ENCODE results near the gene LRRC39. TPM values are rescaled to one million over a fixed set of nuclear protein-coding genes. Genes with fewer than 3 reads are reported as not detected.

Gene LRRC39
- under 1 TPM in 2 of 4 donors, not detected in 2; 0.18 to 0.57 TPM for total RNA-seq

DNA sequence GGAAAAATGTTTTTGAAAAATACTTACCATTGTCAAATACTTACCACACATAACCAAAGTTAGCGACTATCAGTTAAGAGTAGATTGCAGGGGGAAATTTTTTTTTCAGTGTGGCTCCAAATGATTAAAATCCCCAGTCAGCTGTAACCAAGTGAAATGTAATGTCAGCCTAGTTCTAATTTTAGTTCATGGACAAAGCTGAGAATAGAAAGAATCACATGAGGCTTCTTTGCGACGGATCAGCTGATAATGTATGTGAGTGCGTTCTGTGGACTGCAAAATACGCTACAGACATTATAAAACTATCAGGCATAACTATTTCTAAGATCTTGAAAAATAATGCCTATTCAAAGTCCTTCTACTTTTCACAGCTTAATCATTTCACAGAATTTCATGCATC is at the start of gene LRRC39:
LRRC39 (minus strand) TSS at position 166 of the 400 bp plus-strand sequence. CDS start 9,740 bp downstream, outside the sequence.
- Histone ChIP-seq H3K27ac (no peak within 1 kb of the TSS), H3K4me1 (no peaks in the 10 kb centered on the region), H3K4me3 (no peak within 1 kb of the TSS), H3K36me3 (no peaks in the 10 kb centered on the region), H3K27me3 (no peaks in the 10 kb centered on the region), H3K9me3 (no peaks in the 10 kb centered on the region)
- DNase-seq = no peak
- 62 to 66% methylated on average over 5 of the region's 5 CpGs for WGBS, 2 donors
- no peak for TF ChIP-seq POLR2A (IDR thresholded peaks at IDR 0.05)
- TF ChIP-seq CTCF (IDR thresholded peaks at IDR 0.05) = no peak
- intact Hi-C loops (cut with DNase I) = no loop called here

DNA sequence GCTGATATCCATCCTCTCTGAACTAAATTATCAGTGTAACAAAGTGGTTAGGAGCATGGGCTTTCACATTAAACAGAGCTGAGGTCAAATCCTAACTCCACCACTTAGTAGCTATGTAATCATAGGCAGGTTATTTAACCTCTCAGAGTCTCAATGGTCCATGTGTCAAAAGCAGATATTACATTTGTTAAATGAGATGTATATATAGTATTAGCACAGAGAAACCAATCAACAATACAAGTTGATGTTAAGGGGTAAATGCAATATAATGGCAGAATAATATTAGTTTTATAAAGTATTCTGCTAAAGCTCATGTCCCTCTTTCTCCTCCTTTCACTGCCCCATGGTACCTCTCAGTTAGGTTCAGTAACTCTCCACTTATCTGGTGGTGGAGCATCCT is 44.4 kb upstream of the LRRC39 start:
- Histone ChIP-seq H3K36me3 (peaks cover 0 to 59% (median 0%) of the 10 kb centered on the region in 3 donors), H3K27me3 (no peaks in the 10 kb centered on the region), H3K4me3 (no peak overlapping the region), H3K27ac (no peak overlapping the region), H3K9me3 (no peaks in the 10 kb centered on the region), H3K4me1 (no peaks in the 10 kb centered on the region)
- TF ChIP-seq POLR2A (IDR thresholded peaks at IDR 0.05) = no peak
- TF ChIP-seq CTCF (IDR thresholded peaks at IDR 0.05) = no peak
- intact Hi-C loops (cut with DNase I) = no loop called here
- no peak for DNase-seq

DNA sequence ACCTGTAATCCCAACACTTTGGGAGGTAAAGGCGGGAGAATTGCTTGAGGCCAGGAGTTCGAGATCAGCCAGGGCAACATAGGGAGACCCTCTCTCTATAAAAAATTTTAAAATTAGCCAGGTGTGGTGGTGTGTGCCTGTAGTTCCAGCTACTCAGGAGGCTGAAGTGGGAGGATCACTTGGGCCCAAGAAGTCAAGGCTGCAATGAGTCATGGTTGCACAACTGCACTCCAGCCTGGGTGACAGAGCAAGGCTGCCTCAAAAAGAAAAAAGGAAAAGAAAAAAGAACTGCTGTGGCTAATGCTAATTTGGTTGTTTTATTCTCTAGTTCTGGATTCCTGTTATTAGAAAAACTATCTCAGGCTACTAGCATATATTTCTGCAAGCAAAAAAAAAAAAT is 41.8 kb upstream of the LRRC39 start:
- TF ChIP-seq POLR2A (IDR thresholded peaks at IDR 0.05) (no peak), CTCF (IDR thresholded peaks at IDR 0.05) (no peak)
- WGBS, 2 donors = 94 to 96% methylated on average over 2 of the region's 2 CpGs

DNA sequence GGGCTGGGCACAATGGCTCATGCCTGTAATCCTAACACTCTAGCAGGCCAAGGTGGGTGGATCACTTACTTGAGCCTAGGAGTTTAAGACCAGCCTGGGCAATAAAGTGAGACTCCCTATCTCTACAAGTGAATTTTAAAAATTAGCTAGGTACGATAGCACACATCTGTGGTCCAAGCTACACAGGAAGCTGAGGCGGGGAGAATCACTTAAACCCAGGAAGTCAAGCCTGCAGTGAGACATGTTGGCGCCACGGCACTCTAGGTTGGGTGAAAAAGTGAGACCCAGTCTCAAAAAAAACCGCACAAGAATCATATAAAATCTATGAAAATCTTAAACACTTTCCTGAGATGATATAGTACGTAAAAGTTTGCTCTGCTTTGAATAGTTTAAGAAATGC is 41.4 kb upstream of the LRRC39 start:
- Histone ChIP-seq H3K4me1 (no peaks in the 10 kb centered on the region), H3K27me3 (no peaks in the 10 kb centered on the region), H3K36me3 (peaks cover 0 to 76% (median 2%) of the 10 kb centered on the region in 3 donors), H3K9me3 (no peaks in the 10 kb centered on the region), H3K27ac (no peak overlapping the region), H3K4me3 (no peak overlapping the region)
- 93 to 96% methylated on average over 5 of the region's 6 CpGs for WGBS, 2 donors
- no peak for DNase-seq
- TF ChIP-seq POLR2A (IDR thresholded peaks at IDR 0.05) = no peak
- TF ChIP-seq CTCF (IDR thresholded peaks at IDR 0.05) = no peak
- intact Hi-C loops (cut with DNase I) = no loop called here

More for the DNA sequence above, 41.8 kb upstream of the LRRC39 start:
- intact Hi-C loops (cut with DNase I) = no loop called here
- no peaks in the 10 kb centered on the region for H3K9me3 ChIP-seq
- no peak overlapping the region for H3K4me3 ChIP-seq
- H3K27ac ChIP-seq = no peak overlapping the region
- H3K4me1 ChIP-seq = no peaks in the 10 kb centered on the region
- no peak for DNase-seq
- H3K36me3 ChIP-seq = peaks cover 0 to 71% (median 0%) of the 10 kb centered on the region in 3 donors
- H3K27me3 ChIP-seq = no peaks in the 10 kb centered on the region

GRCh38 chr1:100217834-100218233 is 39.8 kb upstream of the LRRC39 start:
- intact Hi-C loops (cut with DNase I) = no loop called here
- TF ChIP-seq CTCF (IDR thresholded peaks at IDR 0.05) (no peak), POLR2A (IDR thresholded peaks at IDR 0.05) (no peak)
- Histone ChIP-seq H3K27ac (no peak overlapping the region), H3K4me3 (no peak overlapping the region), H3K4me1 (no peaks in the 10 kb centered on the region), H3K27me3 (no peaks in the 10 kb centered on the region), H3K36me3 (peaks cover 0 to 83% (median 18%) of the 10 kb centered on the region in 3 donors), H3K9me3 (no peaks in the 10 kb centered on the region)
- 67 to 76% methylated on average over 2 of the region's 2 CpGs for WGBS, 2 donors
- DNase-seq = no peak

Measured in esophagus squamous epithelium (tissue), 5 donors.